MM.1S (cell line): Measurements from ENCODE around the gene EDC3.

Experiments
- EZH2 ChIP-seq: fragments of 300-600 bp; sonication (generic); optimal IDR thresholded peaks from 2 replicates; pipeline ENCODE3; 2017; ENCODE audit warnings: low read depth, mild to moderate bottlenecking, antibody characterized with exemption, low read length, mixed read lengths
- TF ChIP-seq, protein P1 (sequence below): fragments of 300-600 bp; sonication (generic); IDR thresholded peaks from 2 replicates; pipeline ENCODE4 v1.5.1; 2016; ENCODE audit warnings: antibody characterized with exemption, low read length, mixed read lengths

GRCh38 chr15:74643665-74644204, 52.1 kb downstream of the EDC3 start:
- TF ChIP-seq, protein P1, sequence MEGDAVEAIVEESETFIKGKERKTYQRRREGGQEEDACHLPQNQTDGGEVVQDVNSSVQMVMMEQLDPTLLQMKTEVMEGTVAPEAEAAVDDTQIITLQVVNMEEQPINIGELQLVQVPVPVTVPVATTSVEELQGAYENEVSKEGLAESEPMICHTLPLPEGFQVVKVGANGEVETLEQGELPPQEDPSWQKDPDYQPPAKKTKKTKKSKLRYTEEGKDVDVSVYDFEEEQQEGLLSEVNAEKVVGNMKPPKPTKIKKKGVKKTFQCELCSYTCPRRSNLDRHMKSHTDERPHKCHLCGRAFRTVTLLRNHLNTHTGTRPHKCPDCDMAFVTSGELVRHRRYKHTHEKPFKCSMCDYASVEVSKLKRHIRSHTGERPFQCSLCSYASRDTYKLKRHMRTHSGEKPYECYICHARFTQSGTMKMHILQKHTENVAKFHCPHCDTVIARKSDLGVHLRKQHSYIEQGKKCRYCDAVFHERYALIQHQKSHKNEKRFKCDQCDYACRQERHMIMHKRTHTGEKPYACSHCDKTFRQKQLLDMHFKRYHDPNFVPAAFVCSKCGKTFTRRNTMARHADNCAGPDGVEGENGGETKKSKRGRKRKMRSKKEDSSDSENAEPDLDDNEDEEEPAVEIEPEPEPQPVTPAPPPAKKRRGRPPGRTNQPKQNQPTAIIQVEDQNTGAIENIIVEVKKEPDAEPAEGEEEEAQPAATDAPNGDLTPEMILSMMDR, result no peak
- TF ChIP-seq EZH2, result no peak
